Neural progenitor cell (in vitro differentiated cells): ENCODE measurements around the gene JUND. TPM values are rescaled to one million over a fixed set of nuclear protein-coding genes. Genes with fewer than 3 reads are reported as not detected.
A peak's percentile ranks its signal among the peaks of the same experiment; 100 is the strongest.
"Not testable (repeated sequence)": the region's sequence is repeated elsewhere in the genome, so short reads cannot be mapped to it uniquely, and the experiment has no call there.

Experiments
- DNase-seq: peaks from one replicate; pipeline ENCODE4 v3.0.0-alpha.2; 2016; ENCODE audit warnings: low spot score
- H2AFZ ChIP-seq: fragments of 200-600 bp; sonication (generic); replicated peaks from 2 replicates; pipeline ENCODE4 v1.6.1; 2016; ENCODE audit warnings: antibody characterized with exemption
- H3F3A ChIP-seq: fragments of 200-600 bp; sonication (generic); 2 replicates; pipeline ENCODE4 v1.6.1; 2016; ENCODE audit warnings: antibody characterized with exemption, low read depth
- H3K27ac ChIP-seq: fragments of 200-600 bp; sonication (generic); 2 replicates; pipeline ENCODE4 v1.5.1; 2016; ENCODE audit warnings: mild to moderate bottlenecking
- H3K27me3 ChIP-seq: fragments of 200-600 bp; sonication (generic); 2 replicates; pipeline ENCODE4 v1.6.1; 2016; ENCODE audit warnings: mild to moderate bottlenecking, moderate library complexity
- H3K36me3 ChIP-seq: fragments of 200-600 bp; sonication (generic); 2 replicates; pipeline ENCODE4 v1.5.1; 2016
- H3K4me1 ChIP-seq: fragments of 200-600 bp; sonication (generic); 2 replicates; pipeline ENCODE4 v1.6.1; 2016; ENCODE audit warnings: mixed run types
- H3K4me2 ChIP-seq: fragments of 200-600 bp; sonication (generic); 2 replicates; pipeline ENCODE4 v1.6.1; 2016
- H3K4me3 ChIP-seq: fragments of 200-600 bp; sonication (generic); 2 replicates; pipeline ENCODE4 v1.5.1; 2016
- H3K79me2 ChIP-seq: fragments of 200-600 bp; sonication (generic); 2 replicates; pipeline ENCODE4 v1.6.1; 2016; ENCODE audit warnings: low read depth
- H3K9ac ChIP-seq: fragments of 200-600 bp; sonication (generic); 2 replicates; pipeline ENCODE4 v1.6.1; 2016
- H3K9me3 ChIP-seq: fragments of 200-600 bp; sonication (generic); 2 replicates; pipeline ENCODE4 v1.5.1; 2016; ENCODE audit warnings: low read depth
- H4K20me1 ChIP-seq: fragments of 200-600 bp; sonication (generic); 2 replicates; pipeline ENCODE4 v1.6.1; 2016; ENCODE audit warnings: low read depth
- H3K27ac Mint-ChIP-seq: 3 replicates; pipeline ENCODE4 v1.8.0; 2021; ENCODE audit warnings: mixed read lengths
- H3K27me3 Mint-ChIP-seq: 2 replicates; pipeline ENCODE4 v1.8.0; 2022; ENCODE audit warnings: low read depth, mild to moderate bottlenecking, inconsistent platforms, moderate library complexity, mixed read lengths; ENCODE audit not compliant: insufficient read depth
- H3K36me3 Mint-ChIP-seq: 3 replicates; pipeline ENCODE4 v1.8.0; 2021; ENCODE audit warnings: mixed read lengths
- H3K4me1 Mint-ChIP-seq: 3 replicates; pipeline ENCODE4 v1.8.0; 2021; ENCODE audit warnings: mixed read lengths
- H3K4me3 Mint-ChIP-seq: 3 replicates; pipeline ENCODE4 v1.8.0; 2021; ENCODE audit warnings: mild to moderate bottlenecking, moderate library complexity, mixed read lengths
- H3K9me3 Mint-ChIP-seq: 3 replicates; pipeline ENCODE4 v1.8.0; 2020; ENCODE audit warnings: mixed read lengths
- EZH2 ChIP-seq: fragments of 200-600 bp; sonication (generic); IDR thresholded peaks from 2 replicates; pipeline ENCODE4 v1.6.1; 2017; ENCODE audit warnings: antibody characterized with exemption, mild to moderate bottlenecking, moderate library complexity
- EZH2phosphoT487 ChIP-seq: fragments of 200-600 bp; sonication (generic); IDR thresholded peaks from 2 replicates; pipeline ENCODE4 v1.6.1; 2017; ENCODE audit warnings: antibody characterized with exemption
- total RNA-seq: library from RNA; depleted of rRNA; stranded (reverse); fragments of >200 nt; gene quantifications from 2 replicates; pipeline ENCODE4 v1.2.3, GENCODE V29; 2015; ENCODE audit warnings: low replicate concordance
- TF ChIP-seq, protein P1 (sequence below): fragments of 200-600 bp; sonication (generic); IDR thresholded peaks from 2 replicates; pipeline ENCODE4 v1.5.1; 2017; ENCODE audit warnings: antibody characterized with exemption, mild to moderate bottlenecking

Gene JUND
- total RNA-seq, 1 donor from 2014 or later = 51.7 TPM

DNA sequence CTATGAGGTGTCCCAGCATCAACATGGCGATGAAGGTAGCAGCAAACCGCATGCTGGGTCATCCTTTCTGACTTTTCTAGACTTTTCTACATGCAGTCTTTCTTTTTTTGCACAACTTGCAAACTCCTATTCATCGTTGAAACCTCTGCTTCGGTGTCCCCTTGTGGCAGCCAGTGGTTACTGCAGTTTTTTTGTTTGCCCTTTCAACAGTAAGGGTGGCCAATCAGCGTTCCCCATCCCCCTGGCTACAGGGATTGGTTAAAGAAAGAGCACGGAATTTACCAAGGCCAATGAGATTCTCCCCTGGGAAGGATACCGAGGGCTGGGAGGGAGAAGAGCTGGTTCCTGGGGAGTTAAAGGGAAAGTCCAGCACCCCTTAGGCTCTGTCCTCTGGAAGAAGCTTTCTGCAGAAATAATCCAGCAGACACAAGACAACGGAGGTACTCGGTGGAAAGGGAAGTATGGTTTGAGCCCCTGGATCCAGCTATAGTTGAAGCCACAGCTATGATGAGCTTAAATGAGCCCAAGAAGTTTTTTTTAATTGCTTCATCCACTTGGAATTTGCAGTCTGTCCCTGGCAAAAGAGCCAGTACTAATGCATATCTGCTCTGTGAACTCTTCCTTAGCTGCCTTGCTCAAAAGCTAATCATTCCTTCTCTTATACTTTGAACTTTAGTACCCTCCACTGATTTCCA lies 47.1 kb upstream of the JUND start:
- Histone ChIP-seq H3K79me2 (no peaks in the 10 kb centered on the region), H4K20me1 (no peaks in the 10 kb centered on the region), H3K9ac (no peak overlapping the region), H3K36me3 (no peaks in the 10 kb centered on the region), H3K4me2 (peak overlapping the region; percentile 79), H3K9me3 (no peaks in the 10 kb centered on the region), H3K4me3 (peak overlapping the region; percentile 46), H3F3A (peaks cover 24% of the 10 kb centered on the region), H3K27ac (no peak overlapping the region), H3K27me3 (no peaks in the 10 kb centered on the region), H3K4me1 (peaks cover 7% of the 10 kb centered on the region), H2AFZ (peak overlapping the region; percentile 69)
- Mint-ChIP-seq H3K27ac (peak overlapping the region; percentile 97), H3K9me3 (no peaks in the 10 kb centered on the region), H3K27me3 (peaks cover 2% of the 10 kb centered on the region), H3K4me3 (peak overlapping the region; percentile 86), H3K4me1 (peaks cover 21% of the 10 kb centered on the region), H3K36me3 (no peaks in the 10 kb centered on the region)
- DNase-seq = peak; percentile 97
- TF ChIP-seq EZH2 = no peak
- TF ChIP-seq, protein P1, sequence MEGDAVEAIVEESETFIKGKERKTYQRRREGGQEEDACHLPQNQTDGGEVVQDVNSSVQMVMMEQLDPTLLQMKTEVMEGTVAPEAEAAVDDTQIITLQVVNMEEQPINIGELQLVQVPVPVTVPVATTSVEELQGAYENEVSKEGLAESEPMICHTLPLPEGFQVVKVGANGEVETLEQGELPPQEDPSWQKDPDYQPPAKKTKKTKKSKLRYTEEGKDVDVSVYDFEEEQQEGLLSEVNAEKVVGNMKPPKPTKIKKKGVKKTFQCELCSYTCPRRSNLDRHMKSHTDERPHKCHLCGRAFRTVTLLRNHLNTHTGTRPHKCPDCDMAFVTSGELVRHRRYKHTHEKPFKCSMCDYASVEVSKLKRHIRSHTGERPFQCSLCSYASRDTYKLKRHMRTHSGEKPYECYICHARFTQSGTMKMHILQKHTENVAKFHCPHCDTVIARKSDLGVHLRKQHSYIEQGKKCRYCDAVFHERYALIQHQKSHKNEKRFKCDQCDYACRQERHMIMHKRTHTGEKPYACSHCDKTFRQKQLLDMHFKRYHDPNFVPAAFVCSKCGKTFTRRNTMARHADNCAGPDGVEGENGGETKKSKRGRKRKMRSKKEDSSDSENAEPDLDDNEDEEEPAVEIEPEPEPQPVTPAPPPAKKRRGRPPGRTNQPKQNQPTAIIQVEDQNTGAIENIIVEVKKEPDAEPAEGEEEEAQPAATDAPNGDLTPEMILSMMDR = peak; percentile 81
- no peak for TF ChIP-seq EZH2phosphoT487

DNA sequence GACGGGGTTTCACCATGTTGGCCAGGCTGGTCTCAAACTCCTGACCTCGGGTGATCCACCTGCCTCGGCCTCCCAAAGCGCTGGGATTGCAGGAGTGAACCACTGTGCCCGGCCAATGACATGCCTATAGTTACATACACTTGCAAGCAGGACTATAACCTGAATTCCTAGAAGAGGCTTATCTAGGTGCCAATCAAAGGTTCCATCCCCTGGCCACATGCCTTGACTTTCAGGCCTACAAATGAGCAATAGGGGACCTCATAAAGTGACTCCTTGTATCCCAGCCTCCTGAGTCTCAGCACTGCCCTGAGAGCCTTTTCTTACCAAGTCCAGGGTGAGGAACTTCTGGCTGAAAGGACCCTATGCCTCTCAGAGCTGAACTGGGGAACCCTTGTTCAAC lies 45.4 kb upstream of the JUND start:
- peaks cover 38% of the 10 kb centered on the region for H3F3A ChIP-seq
- H3K27ac ChIP-seq = no peak overlapping the region
- H3K4me1 ChIP-seq = peaks cover 13% of the 10 kb centered on the region
- no peak overlapping the region for H3K4me3 ChIP-seq
- no peak overlapping the region for H3K4me2 ChIP-seq
- H3K4me1 Mint-ChIP-seq = peaks cover 33% of the 10 kb centered on the region
- no peaks in the 10 kb centered on the region for H3K27me3 ChIP-seq
- H3K4me3 Mint-ChIP-seq = no peak overlapping the region
- TF ChIP-seq, protein P1 = no peak
- TF ChIP-seq EZH2phosphoT487 = no peak
- TF ChIP-seq EZH2 = no peak
- H2AFZ ChIP-seq = no peak overlapping the region
- peaks cover 11% of the 10 kb centered on the region for H3K79me2 ChIP-seq
- H3K9ac ChIP-seq = no peak overlapping the region
- H3K9me3 Mint-ChIP-seq = no peaks in the 10 kb centered on the region
- H3K27ac Mint-ChIP-seq = no peak overlapping the region
- H3K36me3 Mint-ChIP-seq = no peaks in the 10 kb centered on the region
- peaks cover under 1% of the 10 kb centered on the region for H4K20me1 ChIP-seq
- peaks cover 6% of the 10 kb centered on the region for H3K27me3 Mint-ChIP-seq
- H3K9me3 ChIP-seq = no peaks in the 10 kb centered on the region
- H3K36me3 ChIP-seq = no peaks in the 10 kb centered on the region
- DNase-seq = no peak

DNA sequence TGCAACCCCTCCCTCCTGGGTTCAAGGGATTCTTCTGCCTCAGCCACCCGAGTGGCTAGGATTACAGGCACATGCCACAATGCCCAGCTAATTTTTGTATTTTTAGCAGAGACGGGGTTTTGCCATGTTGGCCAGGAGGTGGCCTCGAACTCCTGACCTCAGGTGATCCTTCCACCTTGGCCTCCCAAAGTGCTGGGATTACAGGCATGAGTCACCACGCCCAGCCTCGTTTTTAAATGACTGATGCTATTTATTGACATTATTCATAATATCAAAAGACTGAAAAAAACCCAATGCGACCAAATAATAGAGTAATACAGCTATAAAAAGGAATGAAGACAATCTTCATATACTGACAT lies 42.9 kb upstream of the JUND start:
- H2AFZ ChIP-seq, H4K20me1 ChIP-seq, H3K9me3 Mint-ChIP-seq, H3K27me3 ChIP-seq, H3K9ac ChIP-seq, H3K36me3 ChIP-seq, H3K27ac Mint-ChIP-seq, H3K27ac ChIP-seq, H3K36me3 Mint-ChIP-seq, H3K9me3 ChIP-seq, H3K4me2 ChIP-seq, H3K4me3 ChIP-seq, H3K27me3 Mint-ChIP-seq, DNase-seq: not testable (repeated sequence)
- Histone ChIP-seq H3K4me1 (peaks cover 22% of the 10 kb centered on the region), H3K79me2 (peaks cover 35% of the 10 kb centered on the region), H3F3A (peaks cover 36% of the 10 kb centered on the region)
- Mint-ChIP-seq H3K4me1 (peaks cover 44% of the 10 kb centered on the region), H3K4me3 (peak overlapping the region; percentile 85)

DNA sequence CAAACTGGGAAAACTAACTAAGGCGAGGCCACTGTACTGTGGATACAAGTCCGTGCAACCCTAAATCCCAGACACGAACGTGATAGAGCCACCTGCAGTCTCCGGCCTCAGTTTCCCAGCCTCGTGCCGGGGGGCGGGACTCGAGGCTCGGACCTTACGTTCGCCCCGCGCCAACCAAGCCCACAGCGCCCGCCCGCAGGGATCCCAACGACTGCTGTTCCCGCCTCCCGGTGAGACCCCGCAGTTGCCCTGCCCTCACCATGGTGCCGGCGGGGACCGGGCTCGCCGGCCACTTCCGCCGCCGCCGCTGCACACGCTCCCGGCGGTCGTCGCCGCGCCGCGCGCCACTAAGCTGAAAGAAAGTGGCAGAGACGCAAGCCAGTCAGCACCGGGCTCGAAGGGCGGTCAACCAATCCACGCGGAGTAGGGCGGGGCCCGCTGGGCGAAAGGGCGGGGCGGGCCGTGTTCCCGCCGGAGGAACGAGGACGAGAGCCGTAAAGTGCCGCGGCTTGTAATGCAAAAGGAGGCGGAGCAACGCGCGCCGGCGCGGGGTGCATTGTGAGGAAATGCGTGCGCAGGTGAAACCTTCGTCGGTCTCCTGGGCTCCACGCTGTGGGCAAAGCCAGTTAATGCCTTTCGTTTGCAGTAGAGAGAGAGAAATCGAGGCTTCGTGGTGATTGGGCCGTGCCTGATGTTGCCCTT lies 41.5 kb upstream of the JUND start, which contains the start of gene LSM4:
Gene LSM4, minus strand, starts transcription at position 318 of the 702 bp plus-strand sequence. Its CDS starts 56 bp downstream, at position 262.
- Histone ChIP-seq H3F3A (peaks cover 28% of the 10 kb centered on the region), H3K9ac (peak within 1 kb of the TSS; percentile 77), H3K9me3 (no peaks in the 10 kb centered on the region), H3K4me2 (peak within 1 kb of the TSS; percentile 91), H3K27ac (peak within 1 kb of the TSS; percentile 61), H3K79me2 (peaks cover 49% of the 10 kb centered on the region), H4K20me1 (peaks cover 19% of the 10 kb centered on the region), H3K36me3 (no peaks in the 10 kb centered on the region), H3K4me1 (peaks cover 19% of the 10 kb centered on the region), H2AFZ (peak within 1 kb of the TSS; percentile 42), H3K27me3 (no peaks in the 10 kb centered on the region), H3K4me3 (peak within 1 kb of the TSS; percentile 73)
- Mint-ChIP-seq H3K27ac (peak within 1 kb of the TSS; percentile 92), H3K9me3 (no peaks in the 10 kb centered on the region), H3K27me3 (peaks cover 3% of the 10 kb centered on the region), H3K36me3 (peaks cover 7% of the 10 kb centered on the region), H3K4me3 (peak within 1 kb of the TSS; percentile 85), H3K4me1 (peaks cover 34% of the 10 kb centered on the region)
- no peak for TF ChIP-seq EZH2
- TF ChIP-seq, protein P1 = peak; percentile 38
- peak; percentile 100 for DNase-seq
